Adrenal gland (tissue), 5 donors: ENCODE measurements around the gene RILP.

ENCODE experiments used
- POLR2A ChIP-seq, 2 donors: fragments of 450-650 bp; IDR thresholded peaks; one replicate each; pipeline ENCODE4 v1.6.1; 2017; ENCODE audit warnings: antibody characterized with exemption in 2 of 2, mild to moderate bottlenecking in 2 of 2, moderate library complexity in 1 of 2
- TF ChIP-seq, protein P1 (sequence below), 6 experiments: fragments of 450-650 bp in 4 of 6; fragments of 200-600 bp in 2 of 6; sonication (generic) in 1 of 6; IDR thresholded peaks; 1 replicate in 5 of 6; 2 replicates in 1 of 6; pipeline versions ENCODE4 v1.5.1 to v1.8.0; 2016 to 2021; ENCODE audit warnings: antibody characterized with exemption in 6 of 6, mild to moderate bottlenecking in 2 of 6, moderate library complexity in 1 of 6
- donor health status: DM: no; HTN: no; CAD: no.

DNA sequence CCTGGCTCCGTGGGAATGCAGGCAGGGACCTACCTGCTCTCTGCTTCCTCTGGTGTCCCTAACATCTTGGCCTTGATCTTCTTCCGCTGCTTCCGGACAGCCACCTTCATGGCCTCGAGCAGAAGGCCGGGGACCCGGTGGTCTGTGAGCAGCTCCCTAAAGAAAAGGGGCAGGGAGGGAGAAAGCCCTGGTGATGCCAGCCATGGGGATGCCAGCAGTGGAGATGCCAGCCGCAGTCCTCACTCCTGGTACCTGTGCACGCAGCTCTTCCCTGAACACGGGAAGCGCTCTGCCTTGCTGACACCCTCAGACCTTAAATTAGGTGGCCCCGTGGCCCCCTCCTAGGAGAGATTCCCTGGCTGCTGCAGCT lies 1.9 kb downstream of the RILP start:
- TF ChIP-seq, protein P1, sequence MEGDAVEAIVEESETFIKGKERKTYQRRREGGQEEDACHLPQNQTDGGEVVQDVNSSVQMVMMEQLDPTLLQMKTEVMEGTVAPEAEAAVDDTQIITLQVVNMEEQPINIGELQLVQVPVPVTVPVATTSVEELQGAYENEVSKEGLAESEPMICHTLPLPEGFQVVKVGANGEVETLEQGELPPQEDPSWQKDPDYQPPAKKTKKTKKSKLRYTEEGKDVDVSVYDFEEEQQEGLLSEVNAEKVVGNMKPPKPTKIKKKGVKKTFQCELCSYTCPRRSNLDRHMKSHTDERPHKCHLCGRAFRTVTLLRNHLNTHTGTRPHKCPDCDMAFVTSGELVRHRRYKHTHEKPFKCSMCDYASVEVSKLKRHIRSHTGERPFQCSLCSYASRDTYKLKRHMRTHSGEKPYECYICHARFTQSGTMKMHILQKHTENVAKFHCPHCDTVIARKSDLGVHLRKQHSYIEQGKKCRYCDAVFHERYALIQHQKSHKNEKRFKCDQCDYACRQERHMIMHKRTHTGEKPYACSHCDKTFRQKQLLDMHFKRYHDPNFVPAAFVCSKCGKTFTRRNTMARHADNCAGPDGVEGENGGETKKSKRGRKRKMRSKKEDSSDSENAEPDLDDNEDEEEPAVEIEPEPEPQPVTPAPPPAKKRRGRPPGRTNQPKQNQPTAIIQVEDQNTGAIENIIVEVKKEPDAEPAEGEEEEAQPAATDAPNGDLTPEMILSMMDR (IDR thresholded peaks at IDR 0.05), result no peak
- TF ChIP-seq POLR2A (IDR thresholded peaks at IDR 0.05), result no peak
